GM12892 (cell line): Measurements from ENCODE around the gene NKAPD1.
"Not testable (repeated sequence)": the region's sequence is repeated elsewhere in the genome, so short reads cannot be mapped to it uniquely, and the experiment has no call there.

Experiments used
- POLR2A ChIP-seq: IDR thresholded peaks from 2 replicates; pipeline ENCODE4 v1.6.1; 2011; ENCODE audit warnings: low read depth, low read length, control low read depth
- POLR2AphosphoS5 ChIP-seq: IDR thresholded peaks from 2 replicates; pipeline ENCODE4 v1.6.1; 2011; ENCODE audit warnings: low read depth, low read length, control low read depth

- TF ChIP-seq POLR2AphosphoS5, POLR2A: not testable (repeated sequence)
Observed at GRCh38 chr11:112026784-112027410, 47.2 kb upstream of the NKAPD1 start.
